GM19438 (cell line): ENCODE results near the gene BAK1.

ENCODE experiments used
- ATAC-seq: cut with Tn5 transposase; IDR thresholded peaks from one replicate; pipeline ENCODE4 v1.9.1; 2021; ENCODE audit warnings: low read depth; ENCODE audit not compliant: unreplicated experiment

Gene BAK1

DNA sequence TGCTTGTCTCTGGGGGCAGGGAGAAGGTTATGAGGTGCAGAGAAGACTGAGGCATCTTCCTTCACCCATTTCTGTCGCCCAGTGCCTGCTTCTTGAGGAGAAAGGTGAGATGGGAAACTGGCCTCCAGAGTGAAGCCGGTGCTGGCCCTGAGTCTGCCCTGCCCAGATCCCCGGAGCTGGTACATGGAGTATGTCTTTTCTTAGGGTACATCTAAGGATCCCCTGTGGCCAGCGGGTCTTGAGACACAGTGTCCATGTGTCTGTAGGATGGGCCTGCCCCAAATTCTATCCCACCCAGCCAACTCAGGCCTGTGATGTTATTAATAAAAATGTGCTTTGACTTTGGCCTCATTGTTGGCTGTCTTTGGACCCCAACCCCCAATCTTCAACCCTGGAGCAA is 8.8 kb upstream of the BAK1 start:
- ATAC-seq = no peak

DNA sequence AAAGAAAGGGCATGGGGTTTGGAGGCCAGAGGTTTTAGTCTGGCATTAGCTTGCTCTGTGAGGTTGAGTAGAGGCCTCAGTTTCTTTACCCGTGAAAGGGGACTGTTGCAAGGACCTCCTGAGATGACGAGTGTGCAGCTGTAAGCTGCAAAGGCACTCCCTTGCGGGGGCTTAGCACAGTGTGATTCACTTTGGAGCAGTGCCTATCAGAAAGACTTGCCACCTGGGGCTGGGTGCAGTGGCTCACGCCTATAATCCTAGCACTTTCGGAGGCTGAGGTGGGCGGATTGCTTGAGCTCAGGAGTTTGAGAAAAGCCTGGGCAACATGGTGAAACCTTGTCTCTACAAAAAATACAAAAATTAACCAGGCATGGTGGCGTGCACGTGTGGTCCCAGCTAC is 7.5 kb upstream of the BAK1 start:
- no peak for ATAC-seq

DNA sequence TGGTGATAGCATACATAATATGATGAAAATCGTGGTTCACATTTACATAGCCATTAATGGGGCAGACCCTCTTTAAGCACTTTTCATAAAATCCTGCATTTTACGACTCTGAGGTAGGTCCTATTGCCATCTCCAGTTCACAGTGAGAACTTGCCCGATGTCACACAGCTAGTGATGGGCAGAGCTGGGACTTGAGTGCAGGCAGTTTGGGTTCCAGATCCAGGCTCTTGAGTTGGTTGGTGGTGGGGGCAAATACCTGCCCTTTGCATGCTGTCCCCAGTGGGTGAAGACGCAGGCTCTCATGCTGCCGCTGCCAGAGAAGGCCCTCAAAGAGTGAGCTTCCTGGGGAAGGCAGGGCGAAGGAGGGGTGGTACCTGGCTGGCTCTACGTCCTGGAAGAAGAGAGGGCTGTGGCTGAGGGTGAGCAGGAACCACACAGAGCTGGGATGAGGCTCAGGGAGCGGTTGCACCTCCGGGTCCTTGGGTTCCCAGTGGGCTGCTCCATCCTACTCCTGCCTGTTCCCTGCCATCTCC is 6.1 kb upstream of the BAK1 start:
- ATAC-seq = no peak

DNA sequence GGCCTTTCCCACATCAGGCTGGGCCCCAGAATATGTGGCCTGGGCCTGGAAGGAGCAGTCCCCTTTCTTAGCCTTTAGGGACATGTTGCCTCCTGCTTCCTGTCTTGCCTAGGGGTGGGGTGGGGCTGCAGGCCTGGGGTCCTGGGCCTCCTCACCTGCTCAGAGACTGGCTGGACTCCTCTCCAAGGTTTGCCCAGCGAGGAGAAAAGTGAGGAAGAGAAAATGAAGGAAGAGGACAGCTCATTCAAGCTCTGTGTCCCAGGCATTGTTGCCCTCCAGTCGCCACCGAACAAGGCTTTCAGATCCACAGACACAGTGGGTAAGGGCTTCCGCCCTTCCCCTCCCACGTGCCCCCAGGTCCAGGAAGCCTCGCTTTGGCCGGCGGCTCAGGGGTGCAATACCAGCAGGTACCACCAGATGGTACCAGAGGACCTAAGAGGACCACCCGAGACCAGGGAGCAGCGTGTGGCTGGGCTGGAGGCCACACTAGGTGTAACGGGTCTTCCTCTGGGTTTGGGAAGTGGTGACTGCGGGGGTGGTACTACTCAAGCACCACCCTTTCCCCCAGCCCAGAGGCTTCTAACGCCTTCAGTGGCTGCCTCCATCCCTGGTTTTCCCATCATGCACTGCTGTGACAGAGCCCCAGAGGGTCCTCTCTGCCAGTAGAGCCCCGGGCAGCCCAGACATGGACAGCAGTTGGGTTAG is 5.5 kb upstream of the BAK1 start:
- peak; percentile 58 for ATAC-seq

DNA sequence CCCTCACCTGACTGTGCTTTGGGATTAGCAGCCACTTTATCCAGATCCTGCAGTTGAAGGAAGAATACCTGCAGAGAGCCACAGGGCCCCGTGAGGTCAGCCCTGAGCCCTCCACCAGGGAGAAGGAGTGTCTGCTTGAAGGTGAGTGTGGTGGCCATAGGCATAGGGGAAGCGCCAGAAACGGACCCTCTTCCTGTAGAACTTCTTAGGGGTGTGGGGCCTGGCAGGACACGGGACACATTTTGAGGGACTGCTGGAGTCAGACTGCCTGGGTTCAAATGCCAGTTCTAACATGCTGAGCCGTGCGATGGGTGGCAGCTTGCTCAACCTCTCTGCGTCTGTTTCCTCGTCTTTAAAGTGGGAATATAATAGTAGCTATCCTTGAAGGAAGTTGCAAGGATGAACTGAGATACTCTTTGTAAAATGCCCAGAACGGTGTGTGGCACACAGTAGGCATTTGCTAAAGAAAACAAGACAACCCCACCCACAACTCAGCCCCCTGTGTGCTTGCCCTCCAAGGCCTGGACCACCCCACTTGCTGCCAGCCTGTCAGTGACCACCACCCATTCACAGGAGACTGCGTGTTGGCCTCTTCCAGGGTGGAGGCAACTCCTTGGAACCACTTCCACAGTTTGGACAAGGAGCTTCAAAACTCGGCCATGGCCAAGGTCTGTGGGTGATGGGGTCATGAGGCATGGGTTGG is 4.8 kb upstream of the BAK1 start:
- ATAC-seq = no peak

DNA sequence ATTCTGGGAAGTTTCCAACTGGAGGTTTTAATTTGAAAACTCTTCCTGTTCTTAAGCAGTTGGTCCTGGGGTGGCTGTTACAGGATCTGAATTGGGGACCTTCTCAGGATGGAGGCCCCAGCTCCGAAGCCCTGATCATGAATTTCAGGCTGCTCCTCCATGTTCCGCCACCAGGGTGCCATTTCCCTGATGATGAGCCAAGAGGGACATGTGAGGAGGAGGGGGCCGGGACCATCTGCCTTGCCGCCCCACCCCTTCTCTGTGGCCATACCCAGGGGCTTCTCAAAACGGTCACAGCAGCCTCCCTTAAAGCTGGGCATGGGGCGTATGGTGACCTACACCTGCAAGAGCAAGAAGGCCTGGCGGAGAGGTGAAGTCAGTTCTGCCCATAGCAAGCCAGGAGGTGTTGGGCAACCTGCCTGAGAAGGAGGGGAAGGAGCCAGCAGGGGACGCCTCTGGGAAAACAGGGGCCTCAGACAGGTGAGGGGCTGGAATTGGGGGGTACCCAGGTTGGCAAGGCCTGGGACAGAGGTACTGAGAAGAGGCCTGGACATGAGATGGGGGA is 3.6 kb upstream of the BAK1 start:
- no peak for ATAC-seq

DNA sequence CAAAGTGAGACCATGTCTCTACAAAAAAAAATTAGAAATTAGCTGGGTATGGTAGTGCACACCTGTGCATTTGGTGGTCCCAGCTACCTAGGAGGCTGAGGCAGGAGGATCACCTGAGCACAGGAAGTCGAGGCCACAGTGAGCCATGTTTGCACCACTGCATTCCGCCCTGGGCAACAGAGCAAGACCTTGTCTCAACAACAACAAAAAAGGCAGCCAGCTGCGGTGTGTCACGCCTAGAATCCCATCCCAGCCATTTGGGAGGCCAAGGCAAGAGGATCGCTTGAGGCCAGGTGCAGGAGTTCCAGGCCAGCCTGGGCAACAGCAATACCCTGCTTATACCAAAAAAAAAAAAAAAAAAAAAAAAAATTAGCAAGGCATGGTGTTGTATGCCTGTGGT is 1.1 kb upstream of the BAK1 start:
- no peak for ATAC-seq

DNA sequence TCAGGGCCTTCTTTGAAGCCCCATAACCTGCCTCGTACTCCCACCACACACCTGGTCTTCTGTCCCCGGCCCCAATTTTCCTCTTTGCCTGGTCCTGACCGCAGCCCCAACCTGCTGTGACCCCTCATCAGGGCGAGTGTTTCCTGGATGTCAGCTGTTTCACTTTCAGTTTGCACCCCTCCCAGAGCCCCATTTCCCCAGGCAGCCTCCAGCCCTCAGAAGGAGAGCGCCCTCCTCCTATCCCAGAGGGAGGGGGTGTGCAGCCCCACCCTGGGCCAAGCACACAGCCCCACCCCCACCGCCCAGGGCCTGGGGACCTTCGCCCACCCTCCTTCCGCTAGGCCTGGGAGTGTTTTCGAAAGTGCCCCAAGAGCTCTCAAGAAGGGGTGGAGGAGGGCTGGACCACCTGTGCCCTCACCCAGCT is 1.5 kb downstream of the BAK1 start:
- no peak for ATAC-seq

DNA sequence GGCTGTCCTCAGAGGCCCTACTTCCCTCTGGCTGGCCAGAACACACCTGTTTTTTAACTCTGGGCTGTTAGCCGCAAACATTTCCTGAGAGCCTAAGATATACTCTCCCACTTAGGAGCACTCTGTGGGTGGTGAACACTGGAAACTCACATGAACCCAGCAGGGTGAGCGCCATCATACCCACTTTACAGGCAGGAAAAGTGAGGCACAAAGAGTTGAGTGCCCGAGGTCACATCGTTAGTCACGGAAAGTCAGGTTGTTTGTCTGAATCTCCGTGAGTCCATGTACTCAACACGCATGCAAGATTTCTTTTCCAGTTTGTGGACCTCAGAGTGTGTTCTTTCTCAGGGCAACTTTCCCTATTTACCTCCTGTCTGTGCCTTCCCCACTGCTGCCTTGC is 1.9 kb downstream of the BAK1 start:
- ATAC-seq = no peak

DNA sequence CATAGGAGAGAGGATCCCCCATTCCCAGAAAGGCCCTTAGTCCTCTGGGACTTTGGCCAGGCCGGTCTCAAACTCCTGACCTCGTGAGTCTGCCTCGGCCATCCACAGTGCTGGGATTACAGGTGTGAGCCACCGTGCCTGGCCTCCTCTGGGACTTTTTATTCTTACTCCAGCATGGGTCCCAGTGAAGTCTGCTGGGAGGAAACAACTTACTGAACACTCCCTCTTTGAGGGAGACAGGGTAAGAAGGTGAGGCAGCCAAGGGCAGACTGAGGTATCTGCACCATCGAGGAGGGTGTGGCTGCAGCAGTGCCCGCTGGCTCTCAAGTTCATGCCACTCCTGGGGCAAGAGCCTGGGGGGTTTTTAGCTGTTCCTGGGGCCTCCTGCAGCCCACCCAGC is 2.4 kb downstream of the BAK1 start:
- ATAC-seq = no peak

DNA sequence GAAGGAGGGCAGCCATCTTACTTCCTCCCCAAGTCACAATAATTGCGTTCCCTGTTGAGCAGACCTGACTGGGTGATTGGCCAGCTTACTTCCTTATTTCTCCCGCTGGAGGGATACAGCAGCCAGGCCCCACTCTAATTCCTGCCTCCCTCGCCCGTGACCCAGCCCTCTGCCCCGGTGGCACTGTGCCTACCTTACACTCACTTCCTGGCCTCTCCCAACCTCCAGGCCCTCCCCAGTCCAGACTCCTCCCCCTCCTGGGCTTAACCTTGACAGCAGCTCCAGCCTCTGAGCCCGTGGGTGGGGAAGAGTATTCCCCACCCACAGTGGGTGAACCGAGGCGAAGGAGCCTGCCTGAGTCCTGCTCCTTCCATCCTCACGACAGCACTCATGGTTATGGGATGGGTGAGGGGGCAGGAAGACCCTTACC is 3.0 kb downstream of the BAK1 start:
- no peak for ATAC-seq

DNA sequence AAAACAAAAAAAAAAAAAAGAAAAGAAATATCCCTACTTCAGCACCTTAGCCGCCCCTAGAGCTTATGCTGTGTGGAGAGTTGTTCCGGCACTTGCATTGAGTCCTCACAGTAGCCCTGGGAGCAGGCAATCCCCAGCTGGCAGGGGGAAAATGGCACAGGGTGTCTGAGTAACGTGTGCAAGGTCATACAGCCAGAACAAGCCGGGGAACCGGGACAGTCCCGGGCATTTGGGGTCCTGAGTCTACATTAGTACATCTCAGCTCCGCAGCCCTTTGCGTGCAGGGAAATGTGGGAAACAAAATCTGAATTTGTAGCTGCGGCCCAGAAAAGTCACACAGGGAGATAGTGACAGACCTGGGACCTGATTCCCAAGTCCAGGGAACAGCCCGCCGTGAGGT is 3.4 kb downstream of the BAK1 start:
- no peak for ATAC-seq

DNA sequence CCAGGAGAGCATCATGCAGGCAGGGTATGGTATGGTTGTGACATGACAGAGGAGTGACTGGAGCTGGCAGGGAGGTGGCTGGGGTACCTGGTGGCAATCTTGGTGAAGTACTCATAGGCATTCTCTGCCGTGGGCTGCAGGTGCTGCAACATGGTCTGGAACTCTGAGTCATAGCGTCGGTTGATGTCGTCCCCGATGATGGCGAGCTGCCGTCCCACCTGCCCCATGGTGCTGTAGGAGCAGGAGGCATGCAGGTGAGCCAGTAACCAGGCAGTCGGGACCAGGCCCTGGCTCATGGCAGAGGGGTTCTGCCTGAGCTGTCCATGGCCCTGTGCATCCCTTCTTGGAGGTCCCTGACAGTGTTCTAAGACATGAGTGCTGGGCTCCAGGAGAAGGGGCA is 4.9 kb downstream of the BAK1 start:
- ATAC-seq = no peak

DNA sequence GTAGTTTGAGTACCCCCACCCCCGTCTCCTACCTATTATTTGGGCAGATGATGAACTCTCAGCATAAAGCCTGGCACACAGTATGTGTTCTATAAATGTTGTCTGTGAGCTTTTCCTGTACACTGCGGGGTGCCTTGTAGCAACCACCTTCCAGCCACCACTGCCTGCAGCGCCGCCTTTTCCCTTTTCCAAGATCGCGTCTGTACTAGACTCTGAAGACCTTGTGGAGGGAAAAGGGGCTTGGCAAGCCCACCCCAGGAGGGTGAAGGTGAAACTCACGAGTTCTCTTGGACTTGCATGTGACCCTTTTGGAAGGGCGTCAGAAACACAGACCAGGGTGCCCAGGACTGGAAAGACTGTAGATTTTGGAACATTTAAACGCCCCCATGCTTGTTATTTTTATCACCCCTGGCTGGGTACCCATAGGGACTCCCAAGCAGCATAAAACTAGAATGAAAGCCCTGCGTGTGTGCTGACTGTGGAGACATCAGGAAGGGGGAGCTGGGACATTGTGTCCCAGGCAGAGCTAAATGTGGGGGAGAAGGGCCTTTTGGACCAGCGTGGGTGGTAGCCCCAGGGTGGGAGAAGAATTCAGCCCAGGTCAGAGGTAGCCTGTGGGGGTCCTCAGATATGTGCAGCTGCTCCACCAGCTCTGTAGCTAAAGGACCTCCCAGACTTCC is 8.3 kb downstream of the BAK1 start:
- ATAC-seq = no peak

DNA sequence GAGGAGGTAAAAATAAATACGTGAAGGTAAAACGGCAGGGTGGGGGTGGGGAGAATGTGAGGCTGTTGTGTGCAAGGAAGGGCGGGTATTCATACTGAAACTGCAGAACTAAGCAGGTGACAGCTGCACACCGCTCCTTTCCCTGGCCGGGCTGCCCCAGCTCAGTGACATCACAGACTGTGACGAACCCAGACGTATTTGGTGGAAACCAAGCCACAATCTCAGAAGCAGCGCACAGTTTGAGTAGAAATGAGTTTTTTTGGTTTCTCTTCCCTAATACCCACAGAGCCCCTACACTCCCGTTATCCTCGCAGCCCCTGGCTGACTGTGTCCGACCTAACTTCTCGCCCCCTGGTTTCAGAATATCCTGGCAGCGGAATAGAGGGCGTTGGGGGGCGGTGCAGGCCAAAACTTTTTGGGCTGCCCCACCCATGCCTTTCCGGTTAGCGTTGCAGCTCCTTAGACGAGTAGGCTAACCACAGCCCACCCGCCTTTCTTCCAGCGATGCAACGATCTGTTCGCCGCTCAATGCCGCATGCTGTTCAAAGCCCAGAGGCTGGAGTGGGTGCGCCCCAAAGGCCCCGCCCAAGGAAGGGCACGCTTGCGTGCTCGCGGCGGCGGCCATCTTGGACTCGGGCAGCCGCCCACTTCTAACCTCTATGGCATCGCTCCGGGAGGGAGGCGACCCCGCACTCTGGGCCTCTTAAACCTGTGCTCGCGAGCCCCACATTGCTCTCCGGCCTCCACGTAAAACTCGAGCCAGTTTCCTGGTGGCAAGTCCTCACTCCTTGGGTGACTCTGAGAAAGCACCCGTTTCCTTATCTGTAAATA is 9.1 kb downstream of the BAK1 start:
- peak; percentile 83 for ATAC-seq

DNA sequence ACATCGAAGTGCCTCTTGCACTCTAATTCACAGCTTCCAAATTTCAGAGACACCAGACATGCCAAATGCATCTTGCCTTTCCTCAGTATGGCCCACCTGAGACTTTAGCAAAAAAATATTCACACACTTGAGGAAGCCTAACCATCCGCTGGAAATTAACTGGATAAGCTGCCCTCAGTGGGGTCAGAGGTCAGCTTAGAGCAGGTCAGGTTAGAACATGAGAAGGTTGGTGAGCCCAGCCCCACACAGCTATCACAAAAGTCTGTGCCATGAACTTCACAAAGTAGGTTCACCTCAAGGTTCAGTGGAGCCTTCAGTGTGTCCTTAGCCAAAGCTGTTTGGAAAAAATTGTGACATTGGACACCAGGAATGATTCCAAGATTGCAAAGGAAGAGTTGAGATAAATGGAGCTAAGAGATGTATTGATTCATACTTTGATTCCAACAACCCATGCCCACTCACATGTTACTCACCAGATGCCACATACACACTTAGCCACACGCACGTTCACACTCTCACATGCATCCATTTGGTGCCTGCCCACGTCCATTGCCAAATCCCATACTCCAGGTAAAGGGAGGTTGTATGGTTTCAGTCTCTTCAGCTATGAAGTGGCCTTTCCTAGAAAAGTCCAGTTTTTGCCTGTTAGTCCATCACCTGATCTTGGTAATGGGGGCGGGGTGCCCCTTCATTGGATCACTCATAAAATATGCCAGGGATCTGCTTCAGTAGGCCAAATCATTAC is 11.1 kb downstream of the BAK1 start:
- no peak for ATAC-seq

DNA sequence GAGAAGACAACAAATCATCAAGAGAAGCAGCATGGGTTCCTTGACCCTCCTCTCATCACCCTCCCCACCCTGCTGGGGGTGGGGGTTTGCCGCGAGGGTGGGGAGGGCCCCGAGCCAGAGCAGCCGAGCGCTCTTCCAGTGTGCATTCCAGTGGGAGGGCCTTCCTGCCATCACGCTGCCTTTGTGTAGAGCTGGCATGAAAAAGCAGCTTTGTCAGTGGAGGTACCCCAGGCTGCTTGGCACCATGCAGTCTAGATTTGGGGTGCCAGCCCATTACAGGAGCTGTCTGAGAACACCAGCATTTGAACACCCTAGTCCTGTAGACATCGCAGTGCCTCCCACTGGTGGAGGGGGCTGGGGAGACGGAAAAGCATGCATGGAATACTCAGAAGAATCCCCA is 12.2 kb downstream of the BAK1 start:
- no peak for ATAC-seq

DNA sequence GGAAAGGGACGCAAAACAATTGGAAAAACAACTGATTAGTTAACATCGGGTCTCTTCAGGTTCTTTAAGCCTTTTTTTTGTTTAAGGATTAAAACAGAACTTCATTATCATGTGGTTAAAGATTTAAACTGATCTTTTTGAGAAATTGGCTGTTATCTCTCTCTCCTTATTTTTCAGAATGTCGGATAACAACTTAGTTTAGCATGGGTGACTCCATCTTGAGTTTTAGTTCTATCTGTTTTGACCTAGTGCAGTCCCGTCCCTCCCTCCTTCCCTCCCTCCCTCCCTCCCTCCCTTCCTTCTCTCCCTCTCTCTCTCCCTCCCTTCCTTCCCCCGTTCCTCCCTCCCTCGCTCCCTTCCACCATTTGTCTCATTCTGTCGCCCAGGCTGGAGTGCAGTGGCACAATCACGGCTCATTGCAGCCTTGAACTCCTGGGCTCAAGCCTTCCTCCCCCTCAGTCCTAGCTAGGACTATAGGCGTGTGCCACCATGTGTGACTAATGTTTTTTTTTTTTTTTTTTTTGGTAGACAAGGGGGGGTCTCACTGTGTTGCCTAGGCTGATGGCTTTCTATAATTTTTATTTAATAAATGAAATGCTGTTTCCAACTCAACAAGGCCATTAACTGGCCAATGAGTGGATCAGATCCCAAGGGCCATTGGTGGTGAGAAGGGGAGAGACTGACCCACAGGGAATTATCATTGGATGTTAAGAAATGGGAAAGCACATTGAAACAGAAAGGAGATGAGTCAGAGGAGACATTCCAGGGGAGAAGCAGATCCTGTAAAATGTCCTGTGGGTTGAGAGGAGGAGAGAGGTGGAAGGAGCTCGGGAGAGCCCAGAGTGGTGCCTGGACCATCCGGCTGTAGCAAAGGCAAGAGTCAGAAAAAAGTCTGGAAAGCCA is 13.6 kb downstream of the BAK1 start:
- no peak for ATAC-seq

DNA sequence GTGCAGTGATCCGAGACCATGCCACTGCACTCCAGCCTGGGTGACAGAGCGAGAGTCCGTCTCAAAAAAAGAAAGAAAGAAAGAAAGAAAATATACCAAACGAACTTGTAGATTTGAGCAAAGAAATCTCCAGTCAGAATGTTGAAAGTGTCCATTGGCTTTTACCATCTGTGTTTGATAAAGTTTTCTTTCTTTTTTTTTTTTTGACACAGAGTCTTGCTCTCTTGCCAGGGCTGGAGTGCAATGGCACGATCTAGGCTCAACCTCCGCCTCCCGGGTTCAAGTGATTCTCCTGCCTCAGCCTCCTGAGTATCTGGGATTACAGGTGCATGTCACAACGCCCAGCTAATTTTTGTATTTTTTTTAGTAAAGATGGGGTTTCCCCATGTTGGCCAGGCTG is 21.3 kb downstream of the BAK1 start:
- no peak for ATAC-seq
